Measurements from ENCODE around the gene MED27.

Gene MED27

DNA sequence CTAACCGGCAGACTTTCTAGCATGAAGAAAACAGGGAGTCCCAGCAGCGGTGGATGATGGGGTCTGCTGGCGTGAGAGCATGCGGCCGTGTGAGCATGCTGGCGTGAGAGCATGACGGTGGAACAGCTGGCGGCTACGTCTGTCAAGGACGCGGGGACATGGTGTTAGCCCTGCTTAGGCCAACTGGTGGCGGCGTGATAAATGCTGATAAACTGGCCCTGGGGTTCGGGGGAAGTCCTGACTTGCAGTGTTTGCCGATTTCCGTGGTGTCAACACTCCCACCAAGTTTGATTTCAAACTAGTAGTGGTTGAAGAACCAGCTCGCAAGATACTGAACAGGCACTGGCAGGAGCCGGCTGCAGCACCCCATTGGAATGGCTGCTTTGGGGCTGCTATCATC lies 217.4 kb downstream of the MED27 start:
- no peaks in the 10 kb centered on the region for H3K9me3 Mint-ChIP-seq
- H3K4me3 Mint-ChIP-seq = no peak overlapping the region
- ATAC-seq = no peak
- H3K36me3 Mint-ChIP-seq = peaks cover 33% of the 10 kb centered on the region
- no peaks in the 10 kb centered on the region for H3K27me3 Mint-ChIP-seq
- H3K4me1 Mint-ChIP-seq = no peaks in the 10 kb centered on the region
- no peak overlapping the region for H3K27ac Mint-ChIP-seq

DNA sequence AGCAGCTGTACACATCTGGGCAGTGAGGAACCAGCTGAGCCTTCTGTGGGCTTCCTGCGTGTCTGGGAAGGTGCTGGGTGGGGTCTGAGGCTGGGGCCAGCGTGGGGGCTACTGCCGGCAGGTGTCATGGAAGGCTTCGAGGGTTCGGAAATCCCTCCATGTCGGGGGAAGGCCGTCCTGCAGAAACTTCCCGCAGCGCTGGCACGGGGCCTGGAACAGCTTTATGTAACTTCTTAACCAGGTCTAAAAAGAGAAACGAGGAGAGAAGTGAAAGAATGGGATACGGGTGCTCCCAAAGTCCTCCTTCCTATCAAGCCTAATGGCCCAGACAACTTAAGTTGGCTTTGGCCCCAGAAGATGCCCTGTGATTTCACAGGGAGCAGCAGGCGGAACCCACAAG lies 219.2 kb downstream of the MED27 start:
- H3K4me3 Mint-ChIP-seq = no peak overlapping the region
- no peaks in the 10 kb centered on the region for H3K9me3 Mint-ChIP-seq
- peaks cover 27% of the 10 kb centered on the region for H3K36me3 Mint-ChIP-seq
- H3K4me1 Mint-ChIP-seq = no peaks in the 10 kb centered on the region
- H3K27ac Mint-ChIP-seq = no peak overlapping the region
- H3K27me3 Mint-ChIP-seq = no peaks in the 10 kb centered on the region
- no peak for ATAC-seq

DNA sequence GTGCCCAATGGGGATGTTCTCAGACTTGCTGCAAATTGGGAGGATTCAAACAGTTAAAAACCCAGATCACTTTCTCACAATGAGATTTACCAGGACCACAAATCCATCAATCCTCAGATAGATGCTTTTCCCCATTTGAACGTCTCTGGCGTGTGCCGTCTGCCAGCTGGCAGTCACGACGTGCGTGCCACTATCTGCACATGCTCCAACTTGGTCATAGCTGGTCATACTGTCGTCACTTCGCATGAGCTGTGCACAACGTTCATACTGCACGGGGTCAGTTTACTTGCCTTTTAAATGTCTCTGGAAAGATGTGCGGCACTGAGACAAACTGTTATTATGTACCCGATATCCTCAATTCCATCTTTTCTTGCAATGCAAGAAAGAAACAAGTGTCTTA lies 221.5 kb downstream of the MED27 start:
- Mint-ChIP-seq H3K27me3 (no peaks in the 10 kb centered on the region), H3K9me3 (no peaks in the 10 kb centered on the region), H3K27ac (no peak overlapping the region), H3K4me1 (no peaks in the 10 kb centered on the region), H3K36me3 (peaks cover 26% of the 10 kb centered on the region), H3K4me3 (no peak overlapping the region)
- no peak for ATAC-seq

DNA sequence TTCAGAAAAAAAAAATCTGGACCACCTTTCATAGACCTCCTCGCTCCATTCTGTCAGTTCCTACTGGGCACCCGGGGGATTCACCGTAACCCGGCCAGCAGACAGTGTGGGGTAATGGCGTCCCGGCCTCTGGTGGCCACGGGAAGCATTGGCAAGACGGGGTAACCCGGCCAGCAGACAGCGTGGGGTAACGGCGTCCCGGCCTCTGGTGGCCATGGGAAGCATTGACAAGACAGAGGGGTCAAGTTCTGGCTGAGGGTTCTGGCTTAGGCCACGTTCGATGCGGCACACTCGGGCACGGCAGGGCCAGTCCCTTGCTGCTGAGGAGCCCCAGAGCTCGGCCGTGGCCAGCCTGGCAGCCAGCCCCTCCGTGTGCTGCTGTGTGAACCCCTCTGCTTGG lies 223.6 kb downstream of the MED27 start:
- no peak overlapping the region for H3K4me3 Mint-ChIP-seq
- H3K36me3 Mint-ChIP-seq = peaks cover 11% of the 10 kb centered on the region
- no peaks in the 10 kb centered on the region for H3K4me1 Mint-ChIP-seq
- H3K27me3 Mint-ChIP-seq = no peaks in the 10 kb centered on the region
- H3K9me3 Mint-ChIP-seq = no peaks in the 10 kb centered on the region
- no peak for ATAC-seq
- H3K27ac Mint-ChIP-seq = no peak overlapping the region

DNA sequence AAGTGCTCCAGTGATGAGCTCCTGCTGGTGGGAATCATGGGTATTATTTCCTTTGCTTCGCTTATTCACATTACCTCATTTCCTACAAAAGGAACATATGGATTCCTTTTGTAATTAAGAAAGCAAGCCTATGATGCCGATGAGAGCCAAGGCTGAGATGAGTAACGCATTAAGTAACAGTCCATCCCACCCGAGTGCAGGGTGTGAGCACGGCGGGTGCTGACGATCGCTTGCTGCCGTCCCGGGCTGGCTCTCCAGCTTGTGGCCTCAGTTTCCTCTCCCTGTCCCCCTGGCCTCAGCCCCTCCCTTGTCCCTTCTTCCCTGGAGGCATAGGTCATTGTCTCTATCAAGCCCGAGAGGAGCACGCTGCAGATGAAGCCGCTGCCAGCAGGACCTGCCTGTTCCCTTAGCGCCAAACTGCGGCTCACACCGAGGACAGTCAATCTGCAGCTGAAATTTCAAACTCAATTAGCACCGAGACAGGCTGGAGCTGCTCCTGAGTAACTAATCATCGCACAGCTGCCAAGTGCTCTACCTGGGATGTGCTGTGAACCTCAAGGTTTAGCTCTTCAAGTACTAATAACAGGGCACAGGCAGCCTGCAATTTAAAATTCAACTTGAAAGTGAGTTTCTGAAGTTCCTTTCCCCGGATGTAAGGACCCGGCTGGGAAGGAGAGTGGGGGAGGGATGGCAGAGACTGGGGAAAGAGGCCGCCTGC lies 224.6 kb downstream of the MED27 start:
- no peaks in the 10 kb centered on the region for H3K9me3 Mint-ChIP-seq
- H3K36me3 Mint-ChIP-seq = peaks cover under 1% of the 10 kb centered on the region
- no peak for ATAC-seq
- H3K4me3 Mint-ChIP-seq = no peak overlapping the region
- no peaks in the 10 kb centered on the region for H3K4me1 Mint-ChIP-seq
- no peak overlapping the region for H3K27ac Mint-ChIP-seq
- H3K27me3 Mint-ChIP-seq = no peaks in the 10 kb centered on the region

DNA sequence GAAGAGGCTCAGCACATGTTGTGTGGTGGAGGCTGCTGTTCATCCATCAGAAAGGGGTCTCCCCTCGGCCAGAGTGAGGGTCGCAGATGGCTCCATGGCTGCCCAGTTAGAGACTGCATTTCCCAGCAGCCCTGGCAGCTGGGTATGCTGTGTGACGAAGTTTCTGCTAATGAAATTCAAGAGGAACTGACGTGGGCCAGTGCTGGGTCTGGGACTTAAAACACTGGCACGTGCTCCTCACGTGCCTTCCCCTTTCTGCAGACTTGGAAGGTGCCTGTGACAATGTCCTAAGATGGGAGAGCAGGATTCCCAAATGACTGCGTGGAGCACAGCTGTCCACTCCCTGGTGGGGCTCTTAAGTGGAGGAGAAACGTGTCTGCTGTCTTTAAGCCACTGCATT lies 225.3 kb downstream of the MED27 start:
- Mint-ChIP-seq H3K4me3 (no peak overlapping the region), H3K27ac (no peak overlapping the region), H3K27me3 (no peaks in the 10 kb centered on the region), H3K9me3 (no peaks in the 10 kb centered on the region), H3K36me3 (no peaks in the 10 kb centered on the region), H3K4me1 (no peaks in the 10 kb centered on the region)
- ATAC-seq = no peak

DNA sequence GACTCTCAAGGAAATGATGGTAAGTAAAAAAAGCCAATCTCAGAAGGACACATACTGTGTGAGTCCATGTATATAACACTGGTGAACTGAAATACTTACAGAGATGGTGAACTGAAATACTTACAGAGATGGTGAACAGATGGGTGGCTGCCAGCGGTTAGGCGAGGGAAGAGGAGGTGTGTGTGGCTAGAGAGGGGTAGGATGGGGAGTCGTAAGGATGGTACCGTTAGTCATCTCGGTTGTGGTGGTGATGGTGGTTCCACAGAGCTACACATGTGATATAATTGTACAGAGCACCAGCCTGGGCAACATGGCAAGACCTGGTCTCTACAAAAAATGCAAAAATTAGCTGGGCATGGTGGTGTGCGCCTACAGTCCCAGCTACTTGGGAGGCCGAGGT lies 226.2 kb downstream of the MED27 start:
- H3K9me3 Mint-ChIP-seq = no peaks in the 10 kb centered on the region
- H3K27ac Mint-ChIP-seq = no peak overlapping the region
- no peak overlapping the region for H3K4me3 Mint-ChIP-seq
- H3K27me3 Mint-ChIP-seq = no peaks in the 10 kb centered on the region
- no peak for ATAC-seq
- no peaks in the 10 kb centered on the region for H3K36me3 Mint-ChIP-seq
- H3K4me1 Mint-ChIP-seq = no peaks in the 10 kb centered on the region

DNA sequence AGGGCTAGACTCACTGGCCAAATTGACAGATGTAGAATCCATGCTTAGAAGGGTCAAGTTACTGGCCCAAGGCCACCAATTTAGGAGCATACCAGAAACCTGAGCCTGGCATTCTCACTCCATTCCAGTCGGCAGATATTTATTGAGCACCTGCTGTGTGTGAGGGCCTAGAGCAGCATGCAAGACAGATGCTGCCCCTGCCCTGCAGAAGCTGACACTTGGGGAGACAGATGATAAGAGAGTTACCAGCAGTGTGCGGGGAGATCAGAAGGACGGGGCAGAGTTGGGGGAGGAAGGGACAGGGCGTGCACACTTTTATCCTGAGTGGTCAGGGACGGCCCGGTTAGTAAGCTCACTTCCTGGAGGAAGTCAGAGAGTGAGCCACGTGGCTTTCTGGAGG lies 228.3 kb downstream of the MED27 start:
- peaks cover 5% of the 10 kb centered on the region for H3K9me3 Mint-ChIP-seq

DNA sequence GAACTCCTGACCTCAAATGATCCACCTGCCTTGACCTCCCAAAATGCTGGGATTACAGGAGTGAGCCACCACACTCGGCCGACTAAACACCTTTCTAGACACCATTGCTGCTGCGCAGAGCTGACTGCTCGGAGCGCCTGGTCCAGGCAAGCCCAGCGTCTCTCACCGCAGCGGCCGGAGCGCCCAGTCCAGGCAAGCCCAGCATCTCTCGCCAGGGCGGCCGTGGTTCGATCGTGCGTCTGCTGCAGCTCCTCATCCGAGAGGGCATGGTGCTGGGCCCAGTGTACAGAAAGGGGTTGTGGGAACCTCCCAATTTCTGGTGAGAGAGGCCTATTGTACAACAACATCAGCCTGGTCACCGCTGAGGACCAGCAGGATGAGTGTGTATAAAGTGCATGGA lies 230.3 kb downstream of the MED27 start:
- no peak overlapping the region for H3K27ac Mint-ChIP-seq
- peaks cover 1% of the 10 kb centered on the region for H3K27me3 Mint-ChIP-seq
- H3K4me3 Mint-ChIP-seq = no peak overlapping the region
- no peak for ATAC-seq
- H3K9me3 Mint-ChIP-seq = peaks cover 5% of the 10 kb centered on the region
- H3K4me1 Mint-ChIP-seq = no peaks in the 10 kb centered on the region
- no peaks in the 10 kb centered on the region for H3K36me3 Mint-ChIP-seq

More for the DNA sequence above, 228.3 kb downstream of the MED27 start:
- Mint-ChIP-seq H3K4me1 (no peaks in the 10 kb centered on the region), H3K27me3 (no peaks in the 10 kb centered on the region), H3K36me3 (no peaks in the 10 kb centered on the region), H3K27ac (no peak overlapping the region), H3K4me3 (no peak overlapping the region)
- ATAC-seq = no peak

DNA sequence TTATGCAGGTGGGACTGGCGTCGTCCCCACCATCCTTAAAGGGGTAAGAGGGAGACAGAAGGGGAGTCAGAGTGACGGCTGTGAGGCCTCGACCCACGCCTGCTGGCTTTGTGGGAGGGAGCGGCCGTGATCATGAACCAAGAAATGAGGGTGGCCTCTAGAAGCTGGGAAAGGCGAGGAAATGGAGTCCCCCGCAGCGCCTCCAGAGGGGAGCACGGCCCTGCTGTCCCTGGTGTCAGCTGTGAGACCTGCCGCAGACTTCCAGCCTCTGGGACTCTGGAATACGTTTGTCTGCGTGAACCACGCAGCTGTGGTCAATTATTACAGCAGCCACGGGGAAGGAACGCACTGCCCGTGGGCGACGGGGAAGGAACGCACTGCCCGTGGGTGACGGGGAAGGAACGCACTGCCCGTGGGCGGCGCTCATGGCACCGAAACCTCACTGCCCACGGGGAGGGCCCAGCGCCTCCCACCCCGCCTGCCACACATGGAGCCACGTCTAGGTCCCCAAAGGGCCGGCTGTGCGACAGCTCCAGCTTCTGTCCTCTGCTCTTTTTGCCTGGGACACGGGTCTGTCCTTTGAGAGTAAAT lies 231.0 kb downstream of the MED27 start:
- H3K27ac Mint-ChIP-seq = no peak overlapping the region
- H3K4me1 Mint-ChIP-seq = no peaks in the 10 kb centered on the region
- H3K9me3 Mint-ChIP-seq = peaks cover 5% of the 10 kb centered on the region
- peaks cover 8% of the 10 kb centered on the region for H3K27me3 Mint-ChIP-seq
- no peak for ATAC-seq
- H3K36me3 Mint-ChIP-seq = no peaks in the 10 kb centered on the region
- no peak overlapping the region for H3K4me3 Mint-ChIP-seq

DNA sequence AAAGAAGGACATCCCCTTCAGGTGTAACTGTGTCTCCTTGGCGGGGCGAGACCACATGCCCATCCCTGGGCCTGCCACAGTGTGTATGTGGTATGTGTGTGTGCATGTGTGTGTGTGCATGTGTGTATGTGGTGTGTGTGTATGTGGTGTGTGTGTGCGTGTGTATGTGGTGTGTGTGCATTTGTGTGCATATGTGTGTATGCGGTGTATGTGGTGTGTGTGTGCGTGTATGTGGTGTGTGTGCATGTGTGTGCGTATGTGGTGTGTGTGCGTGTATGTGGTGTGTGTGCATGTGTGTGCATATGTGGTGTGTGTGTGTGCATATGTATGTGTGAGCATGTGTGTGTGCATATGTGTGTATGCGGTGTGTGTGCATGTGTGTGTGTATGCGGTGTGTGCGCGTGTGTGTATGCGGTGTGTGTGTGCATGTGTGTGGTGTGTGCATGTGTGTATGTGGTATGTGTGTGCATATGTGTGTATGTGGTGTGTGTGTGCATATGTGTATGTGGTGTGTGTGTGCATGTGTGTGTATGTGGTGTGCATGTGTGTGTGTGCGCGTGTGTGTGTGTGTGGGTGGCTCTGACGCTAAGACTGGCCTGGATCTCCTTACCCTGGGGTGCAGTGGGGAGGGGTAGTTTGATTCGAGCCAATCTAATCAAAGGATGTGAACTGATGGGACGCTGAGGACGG lies 231.9 kb downstream of the MED27 start:
- H3K27me3 Mint-ChIP-seq = peaks cover 17% of the 10 kb centered on the region
- no peaks in the 10 kb centered on the region for H3K4me1 Mint-ChIP-seq
- no peak for ATAC-seq

DNA sequence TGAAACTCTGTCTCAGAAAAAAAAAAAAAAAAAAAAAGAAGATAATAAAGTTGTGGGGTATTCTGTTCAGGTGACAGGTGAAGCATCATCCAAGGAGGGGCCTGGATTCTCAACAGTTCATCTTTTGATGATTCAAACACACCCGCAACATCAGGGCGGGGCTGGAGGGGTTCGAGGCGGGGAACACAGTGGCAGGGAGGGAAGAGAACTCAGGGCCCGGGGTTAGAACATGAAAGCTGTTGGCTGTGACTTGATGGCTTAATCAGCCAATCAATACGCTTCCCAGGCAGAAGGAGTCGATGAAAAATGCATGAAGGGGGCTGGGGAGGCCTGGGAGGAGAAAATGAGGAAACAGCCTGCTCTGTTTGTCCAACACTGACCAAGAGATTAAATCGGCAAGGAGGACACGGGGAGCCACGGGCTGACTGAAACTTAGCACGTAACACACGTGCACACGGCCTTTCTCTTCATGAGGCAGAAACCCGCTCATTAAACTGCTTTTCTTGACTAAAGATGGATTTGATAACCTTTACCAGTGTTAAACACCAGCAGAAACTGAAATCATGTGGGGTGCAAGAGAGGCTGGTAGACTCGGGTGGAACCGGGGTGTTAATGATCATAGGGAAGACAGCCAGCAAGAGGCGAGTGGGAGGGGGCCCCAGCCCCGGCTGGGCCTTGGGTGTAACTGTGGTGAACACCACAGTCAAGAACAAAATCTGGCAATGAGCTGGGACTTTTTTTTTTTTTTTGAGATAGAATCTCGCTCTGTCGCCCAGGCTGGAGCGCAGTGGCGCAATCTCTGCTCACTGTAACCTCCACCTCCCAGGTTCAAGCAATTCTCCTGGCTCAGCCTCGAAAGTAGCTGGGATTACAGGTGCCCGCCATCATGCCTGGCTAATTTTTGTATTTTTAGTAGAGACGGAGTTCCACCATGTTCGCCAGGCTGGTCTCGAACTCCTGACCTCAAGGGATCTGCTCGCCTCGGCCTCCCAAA lies 234.1 kb downstream of the MED27 start:
- Mint-ChIP-seq H3K27me3 (peaks cover 38% of the 10 kb centered on the region), H3K4me1 (no peaks in the 10 kb centered on the region), H3K9me3 (peaks cover 5% of the 10 kb centered on the region), H3K27ac (no peak overlapping the region), H3K36me3 (no peaks in the 10 kb centered on the region), H3K4me3 (no peak overlapping the region)
- ATAC-seq = no peak

More for the DNA sequence above, 231.9 kb downstream of the MED27 start:
- H3K27ac Mint-ChIP-seq = no peak overlapping the region
- H3K4me3 Mint-ChIP-seq = no peak overlapping the region
- no peaks in the 10 kb centered on the region for H3K36me3 Mint-ChIP-seq
- peaks cover 5% of the 10 kb centered on the region for H3K9me3 Mint-ChIP-seq

DNA sequence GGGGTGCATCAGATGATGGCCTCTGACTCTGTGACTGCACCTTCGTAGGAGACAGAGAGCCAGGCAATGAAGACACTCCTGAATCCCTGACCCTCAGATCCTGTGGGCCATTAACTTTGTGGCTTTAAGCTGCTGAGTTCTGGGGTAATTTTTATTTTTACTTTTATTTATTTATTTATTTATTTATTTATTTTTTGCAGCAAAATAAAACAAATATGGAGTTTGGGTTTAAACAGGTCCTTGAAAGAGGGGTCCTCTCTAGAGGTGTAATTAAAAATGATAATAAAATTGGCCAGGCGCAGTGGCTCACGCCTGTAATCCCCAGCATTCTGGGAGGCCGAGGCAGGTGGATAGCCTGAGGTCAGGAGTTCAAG lies 234.9 kb downstream of the MED27 start:
- no peak for ATAC-seq
- peaks cover 47% of the 10 kb centered on the region for H3K27me3 Mint-ChIP-seq
- H3K36me3 Mint-ChIP-seq = no peaks in the 10 kb centered on the region
- H3K9me3 Mint-ChIP-seq = peaks cover 5% of the 10 kb centered on the region
- no peaks in the 10 kb centered on the region for H3K4me1 Mint-ChIP-seq
- no peak overlapping the region for H3K27ac Mint-ChIP-seq
- H3K4me3 Mint-ChIP-seq = no peak overlapping the region

DNA sequence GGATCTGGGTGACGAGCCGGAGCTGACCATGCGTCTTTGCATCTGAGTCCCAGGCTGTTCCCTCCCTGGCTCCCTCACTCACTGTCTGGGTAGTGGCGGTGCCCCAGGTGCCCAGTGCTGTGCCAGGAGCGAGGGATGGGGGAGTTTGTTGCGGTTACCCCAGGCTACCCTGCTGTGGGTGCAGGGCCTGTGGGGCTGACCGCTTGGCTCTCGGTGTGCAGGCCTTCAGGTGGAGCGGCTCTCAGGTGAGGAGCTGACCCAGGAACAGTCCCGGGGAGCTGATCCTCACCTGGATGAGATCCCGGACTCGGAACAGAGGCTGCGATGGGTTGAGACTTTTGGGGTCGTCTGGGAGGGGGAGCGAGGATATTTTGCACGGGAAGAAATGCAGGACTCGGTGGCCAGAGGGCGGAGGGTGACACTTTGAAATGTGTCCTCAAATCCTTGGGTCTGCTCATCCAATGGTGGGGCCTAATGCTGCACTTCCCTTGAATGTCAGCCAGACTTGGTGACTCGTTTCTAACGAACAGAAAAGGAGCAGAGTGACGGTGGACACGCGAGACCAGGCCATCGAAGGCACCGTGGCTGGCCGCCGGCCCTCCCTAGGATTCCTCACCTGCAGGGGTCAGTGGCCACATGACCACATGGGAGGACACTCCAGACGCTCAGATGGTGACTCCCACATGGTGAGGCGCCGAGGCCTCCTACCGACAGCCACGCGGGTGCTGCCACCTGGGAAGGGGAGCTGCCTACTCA lies 235.5 kb downstream of the MED27 start:
- no peak for ATAC-seq
- H3K9me3 Mint-ChIP-seq = peaks cover 5% of the 10 kb centered on the region
- H3K4me3 Mint-ChIP-seq = no peak overlapping the region
- H3K4me1 Mint-ChIP-seq = no peaks in the 10 kb centered on the region
- peaks cover 52% of the 10 kb centered on the region for H3K27me3 Mint-ChIP-seq
- no peak overlapping the region for H3K27ac Mint-ChIP-seq
- no peaks in the 10 kb centered on the region for H3K36me3 Mint-ChIP-seq
